ENCODE measurements around the gene ADCY2. TPM values are rescaled to one million over a fixed set of nuclear protein-coding genes. Genes with fewer than 3 reads are reported as not detected.

The ADCY2 gene
- total RNA-seq, 1 experiment from 2014 or later: 0.34 TPM

DNA sequence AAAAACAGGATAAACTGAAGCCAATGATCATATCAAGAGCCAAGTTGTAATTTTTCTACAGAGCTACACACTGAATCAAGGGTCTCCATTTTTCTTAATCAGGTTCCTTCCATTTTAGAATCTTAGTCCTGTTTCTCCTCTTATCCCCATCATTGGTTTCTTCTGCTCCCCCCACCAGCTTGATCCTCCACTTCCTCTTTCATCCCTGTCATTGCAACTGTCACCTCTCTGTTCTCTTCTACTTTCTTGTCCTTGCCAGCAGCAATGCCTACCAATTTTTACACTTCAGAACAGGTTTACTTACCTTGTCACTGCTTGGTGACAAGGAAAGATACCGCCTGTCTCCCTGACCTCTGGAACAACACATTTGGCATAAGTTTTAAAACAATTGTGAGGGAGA is 357.7 kb downstream of the ADCY2 start:
- Histone ChIP-seq H3K9me3 (ENCODE audit: low read depth, low read length, poor library complexity, severe bottlenecking) (no peaks in the 10 kb centered on the region), H3K27me3 (replicated peaks; ENCODE audit: insufficient read depth, low read depth, low read length, poor library complexity) (peaks cover 20% of the 10 kb centered on the region), H3K27ac (ENCODE audit: low read depth, low read length, poor library complexity, severe bottlenecking) (no peak overlapping the region), H3K4me3 (ENCODE audit: low read depth, low read length, poor library complexity, severe bottlenecking) (no peak overlapping the region), H3K36me3 (ENCODE audit: insufficient read depth, low read length, poor library complexity, severe bottlenecking) (no peaks in the 10 kb centered on the region), H3K4me1 (ENCODE audit: insufficient read depth, low read length, poor library complexity, severe bottlenecking) (no peaks in the 10 kb centered on the region)
- intact Hi-C loops (cut with micrococcal nuclease; ENCODE audit: unreplicated experiment): loop anchor here (10.0 kb wide), 1 partner anchor 989 kb away; no protein-coding TSS in a partner anchor
- no peak for TF ChIP-seq EZH2 (IDR thresholded peaks at IDR 0.05; ENCODE audit: borderline replicate concordance, low read depth, low read length, poor library complexity, severe bottlenecking)
- TF ChIP-seq, protein P1, sequence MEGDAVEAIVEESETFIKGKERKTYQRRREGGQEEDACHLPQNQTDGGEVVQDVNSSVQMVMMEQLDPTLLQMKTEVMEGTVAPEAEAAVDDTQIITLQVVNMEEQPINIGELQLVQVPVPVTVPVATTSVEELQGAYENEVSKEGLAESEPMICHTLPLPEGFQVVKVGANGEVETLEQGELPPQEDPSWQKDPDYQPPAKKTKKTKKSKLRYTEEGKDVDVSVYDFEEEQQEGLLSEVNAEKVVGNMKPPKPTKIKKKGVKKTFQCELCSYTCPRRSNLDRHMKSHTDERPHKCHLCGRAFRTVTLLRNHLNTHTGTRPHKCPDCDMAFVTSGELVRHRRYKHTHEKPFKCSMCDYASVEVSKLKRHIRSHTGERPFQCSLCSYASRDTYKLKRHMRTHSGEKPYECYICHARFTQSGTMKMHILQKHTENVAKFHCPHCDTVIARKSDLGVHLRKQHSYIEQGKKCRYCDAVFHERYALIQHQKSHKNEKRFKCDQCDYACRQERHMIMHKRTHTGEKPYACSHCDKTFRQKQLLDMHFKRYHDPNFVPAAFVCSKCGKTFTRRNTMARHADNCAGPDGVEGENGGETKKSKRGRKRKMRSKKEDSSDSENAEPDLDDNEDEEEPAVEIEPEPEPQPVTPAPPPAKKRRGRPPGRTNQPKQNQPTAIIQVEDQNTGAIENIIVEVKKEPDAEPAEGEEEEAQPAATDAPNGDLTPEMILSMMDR (conservative IDR thresholded peaks at IDR 0.05; ENCODE audit: low read depth, low read length): no peak
- ChIA-PET POLR2A (ENCODE audit: low non-redundant PET) (no interaction called here), CTCF (no interaction called here)
- no TSS peak for BruUV-seq (replicated peaks)
- DNase-seq (ENCODE audit: low spot score): no peak

DNA sequence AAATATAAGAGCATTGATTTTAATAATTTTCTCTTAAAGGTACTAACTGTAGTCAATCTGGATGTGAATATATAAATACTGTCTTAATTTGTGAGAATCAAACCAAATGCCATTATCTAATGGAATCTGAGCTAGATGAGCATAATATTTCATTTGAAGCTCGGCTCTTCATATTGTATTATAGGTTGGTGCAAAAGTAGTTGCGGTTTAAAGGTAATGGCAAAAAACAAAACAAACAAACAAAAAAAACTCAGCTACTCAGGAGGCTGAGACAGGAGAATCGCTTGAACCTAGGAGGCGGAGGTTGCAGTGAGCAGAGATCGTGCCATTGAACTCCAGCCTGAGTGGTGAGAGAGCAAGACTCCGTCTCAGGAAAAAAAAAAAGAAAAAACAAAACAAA is 358.6 kb downstream of the ADCY2 start:
- Histone ChIP-seq H3K27me3 (replicated peaks; ENCODE audit: insufficient read depth, low read depth, low read length, poor library complexity) (peaks cover 20% of the 10 kb centered on the region), H3K27ac (ENCODE audit: low read depth, low read length, poor library complexity, severe bottlenecking) (no peak overlapping the region), H3K4me1 (ENCODE audit: insufficient read depth, low read length, poor library complexity, severe bottlenecking) (no peaks in the 10 kb centered on the region), H3K4me3 (ENCODE audit: low read depth, low read length, poor library complexity, severe bottlenecking) (no peak overlapping the region), H3K36me3 (ENCODE audit: insufficient read depth, low read length, poor library complexity, severe bottlenecking) (no peaks in the 10 kb centered on the region), H3K9me3 (ENCODE audit: low read depth, low read length, poor library complexity, severe bottlenecking) (no peaks in the 10 kb centered on the region)
- no peak for TF ChIP-seq EZH2 (IDR thresholded peaks at IDR 0.05; ENCODE audit: borderline replicate concordance, low read depth, low read length, poor library complexity, severe bottlenecking)
- TF ChIP-seq, protein P1 (conservative IDR thresholded peaks at IDR 0.05; ENCODE audit: low read depth, low read length): no peak
- BruUV-seq (replicated peaks): no TSS peak
- intact Hi-C loops (cut with micrococcal nuclease; ENCODE audit: unreplicated experiment): loop anchor here (10.0 kb wide), 1 partner anchor 990 kb away; no protein-coding TSS in a partner anchor
- no peak for DNase-seq (ENCODE audit: low spot score)
- POLR2A ChIA-PET (ENCODE audit: low non-redundant PET): no interaction called here
- CTCF ChIA-PET: interaction anchor here (0.7 kb wide), 1 partner anchor 146 kb away, joined by 4 read pairs; no protein-coding TSS in a partner anchor

DNA sequence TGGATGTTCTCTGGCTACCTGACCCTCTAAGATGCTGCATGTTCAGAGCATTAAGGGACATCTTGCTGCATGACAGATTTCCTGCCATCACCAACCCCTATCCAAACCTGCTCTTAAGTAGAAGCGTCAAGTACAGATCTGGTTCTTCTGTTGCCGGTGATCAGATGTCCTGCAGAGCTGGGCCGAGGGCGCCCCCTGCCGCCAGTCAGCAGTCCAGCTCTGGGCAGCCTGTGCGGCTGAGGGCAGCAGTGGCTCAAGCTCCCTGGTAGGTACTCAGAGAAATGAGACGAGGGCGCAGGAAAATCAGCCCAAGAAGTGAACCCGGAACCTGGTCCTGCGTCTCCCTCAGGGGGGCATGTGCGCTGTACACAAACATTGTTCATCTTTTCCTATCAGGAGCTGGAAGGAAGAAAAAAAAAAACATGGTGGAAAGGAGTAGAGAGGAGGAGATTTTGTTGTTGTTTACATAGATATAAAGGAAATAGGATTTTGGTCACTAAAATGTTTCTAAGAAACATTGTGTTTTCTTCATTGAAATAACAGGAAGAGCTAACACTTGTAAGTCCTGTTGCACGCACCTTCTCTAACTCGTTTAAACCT is 359.2 kb downstream of the ADCY2 start:
- TF ChIP-seq, protein P1 (conservative IDR thresholded peaks at IDR 0.05; ENCODE audit: low read depth, low read length): peak; percentile 75
- no peak for TF ChIP-seq EZH2 (IDR thresholded peaks at IDR 0.05; ENCODE audit: borderline replicate concordance, low read depth, low read length, poor library complexity, severe bottlenecking)
- Histone ChIP-seq H3K4me3 (ENCODE audit: low read depth, low read length, poor library complexity, severe bottlenecking) (no peak overlapping the region), H3K27me3 (replicated peaks; ENCODE audit: insufficient read depth, low read depth, low read length, poor library complexity) (peaks cover 20% of the 10 kb centered on the region), H3K9me3 (ENCODE audit: low read depth, low read length, poor library complexity, severe bottlenecking) (no peaks in the 10 kb centered on the region), H3K27ac (ENCODE audit: low read depth, low read length, poor library complexity, severe bottlenecking) (no peak overlapping the region), H3K36me3 (ENCODE audit: insufficient read depth, low read length, poor library complexity, severe bottlenecking) (no peaks in the 10 kb centered on the region), H3K4me1 (ENCODE audit: insufficient read depth, low read length, poor library complexity, severe bottlenecking) (no peaks in the 10 kb centered on the region)
- DNase-seq (ENCODE audit: low spot score): peak; percentile 45
- ChIA-PET POLR2A (ENCODE audit: low non-redundant PET) (no interaction called here), CTCF (interaction anchor here (0.7 kb wide), 1 partner anchor 147 kb away, joined by 4 read pairs; no protein-coding TSS in a partner anchor)
- BruUV-seq (replicated peaks): no TSS peak
- intact Hi-C loops (cut with micrococcal nuclease; ENCODE audit: unreplicated experiment): loop anchor here (10.0 kb wide), 1 partner anchor 990 kb away; no protein-coding TSS in a partner anchor
